OCI-LY7 (cell line): ENCODE results near the gene STPG1. TPM values are rescaled to one million over a fixed set of nuclear protein-coding genes. Genes with fewer than 3 reads are reported as not detected.
A peak's percentile ranks its signal among the peaks of the same experiment; 100 is the strongest.

Experiments used
- BruUV-seq: library from RNA; stranded (reverse); fragments of 400-500 nt; replicated peaks from 2 replicates; lab custom pipeline; 2021; lab: Mats Ljungman, UMichigan
- CTCF ChIA-PET: fragments of 300-600 bp; sonication (Branson Sonifier 250); formaldehyde crosslinking; loops from one replicate; lab custom pipeline; 2022; ENCODE audit warnings: antibody characterized with exemption; ENCODE audit not compliant: unreplicated experiment; lab: Charles Lee
- POLR2A ChIA-PET: fragments of 300-600 bp; sonication (Branson Sonifier 250); formaldehyde crosslinking; loops from one replicate; lab custom pipeline; 2022; ENCODE audit warnings: antibody characterized with exemption; lab: Charles Lee
- DNase-seq: peaks from one replicate; pipeline ENCODE4 v3.0.0-alpha.2; 2015; ENCODE audit warnings: low spot score
- H2AFZ ChIP-seq: fragments of 200-600 bp; sonication (generic), shearing (Covaris generic); 2 replicates; pipeline ENCODE4 v1.6.1; 2014; ENCODE audit warnings: mild to moderate bottlenecking, antibody characterized with exemption, low read length, moderate library complexity
- H3K27ac ChIP-seq: fragments of 200-600 bp; sonication (generic); 2 replicates; pipeline ENCODE4 v1.5.1; 2014; ENCODE audit warnings: mixed run types, low read depth, mild to moderate bottlenecking, moderate library complexity, low read length, inconsistent platforms; ENCODE audit not compliant: poor library complexity, severe bottlenecking
- H3K36me3 ChIP-seq: fragments of 200-600 bp; sonication (generic); 2 replicates; pipeline ENCODE4 v1.6.1; 2014; ENCODE audit warnings: mild to moderate bottlenecking, antibody characterized with exemption, low read length, moderate library complexity, mixed read lengths; ENCODE audit not compliant: insufficient read depth
- H3K4me1 ChIP-seq: fragments of 200-600 bp; sonication (generic); 2 replicates; pipeline ENCODE4 v1.5.1; 2014; ENCODE audit warnings: mild to moderate bottlenecking, low read length; ENCODE audit not compliant: insufficient read depth, poor library complexity, severe bottlenecking
- H3K4me2 ChIP-seq: fragments of 200-600 bp; sonication (generic); 2 replicates; pipeline ENCODE4 v1.6.1; 2014; ENCODE audit warnings: mild to moderate bottlenecking, low read length
- H3K4me3 ChIP-seq: fragments of 200-600 bp; sonication (generic); 2 replicates; pipeline ENCODE4 v1.5.1; 2014; ENCODE audit warnings: mild to moderate bottlenecking, low read depth, low read length; ENCODE audit not compliant: poor library complexity, severe bottlenecking
- H3K79me2 ChIP-seq: fragments of 200-600 bp; sonication (generic); 2 replicates; pipeline ENCODE4 v1.6.1; 2016; ENCODE audit warnings: low read depth, mild to moderate bottlenecking, low read length, moderate library complexity, mixed read lengths; ENCODE audit not compliant: insufficient read depth
- H3K9me2 ChIP-seq: fragments of 200-600 bp; sonication (generic); 2 replicates; pipeline ENCODE4 v1.6.1; 2016; ENCODE audit warnings: mild to moderate bottlenecking, low read length, mixed read lengths; ENCODE audit not compliant: insufficient read depth
- H3K9me3 ChIP-seq: fragments of 200-600 bp; sonication (generic); 2 replicates; pipeline ENCODE4 v1.6.1; 2014; ENCODE audit warnings: mild to moderate bottlenecking, mixed run types, low read length, mixed read lengths
- H4K20me1 ChIP-seq: fragments of 200-600 bp; sonication (generic); 2 replicates; pipeline ENCODE4 v1.6.1; 2014; ENCODE audit warnings: mild to moderate bottlenecking, antibody characterized with exemption, low read length, moderate library complexity, mixed read lengths; ENCODE audit not compliant: insufficient read depth
- EZH2phosphoT487 ChIP-seq: fragments of 200-600 bp; sonication (generic); IDR thresholded peaks from 2 replicates; pipeline ENCODE4 v1.6.1; 2018; ENCODE audit warnings: low read depth, borderline replicate concordance, mild to moderate bottlenecking, mixed run types, antibody characterized with exemption, low read length, moderate library complexity, mixed read lengths
- intact Hi-C: fragments of 100-400 bp; cut with micrococcal nuclease; formaldehyde crosslinking; loops from one replicate; pipeline ENCODE4 v1.10.0; 2022; ENCODE audit not compliant: unreplicated experiment
- total RNA-seq, 2 experiments: library from RNA; depleted of rRNA in 1 of 2; stranded (reverse); fragments of >200 nt in 1 of 2; shearing (Covaris generic) in 1 of 2; gene quantifications; 2 replicates each; pipeline ENCODE4 v1.2.3, GENCODE V29; 2014 to 2022
- TF ChIP-seq, protein P1 (sequence below): fragments of 200-600 bp; sonication (generic); conservative IDR thresholded peaks from 2 replicates; pipeline ENCODE4 v1.5.1; 2014; ENCODE audit warnings: mild to moderate bottlenecking, antibody characterized with exemption, low read length, moderate library complexity, mixed read lengths

STPG1 gene
- total RNA-seq, 2 experiments from 2014 or later, result 5.1 to 9.6 TPM

DNA sequence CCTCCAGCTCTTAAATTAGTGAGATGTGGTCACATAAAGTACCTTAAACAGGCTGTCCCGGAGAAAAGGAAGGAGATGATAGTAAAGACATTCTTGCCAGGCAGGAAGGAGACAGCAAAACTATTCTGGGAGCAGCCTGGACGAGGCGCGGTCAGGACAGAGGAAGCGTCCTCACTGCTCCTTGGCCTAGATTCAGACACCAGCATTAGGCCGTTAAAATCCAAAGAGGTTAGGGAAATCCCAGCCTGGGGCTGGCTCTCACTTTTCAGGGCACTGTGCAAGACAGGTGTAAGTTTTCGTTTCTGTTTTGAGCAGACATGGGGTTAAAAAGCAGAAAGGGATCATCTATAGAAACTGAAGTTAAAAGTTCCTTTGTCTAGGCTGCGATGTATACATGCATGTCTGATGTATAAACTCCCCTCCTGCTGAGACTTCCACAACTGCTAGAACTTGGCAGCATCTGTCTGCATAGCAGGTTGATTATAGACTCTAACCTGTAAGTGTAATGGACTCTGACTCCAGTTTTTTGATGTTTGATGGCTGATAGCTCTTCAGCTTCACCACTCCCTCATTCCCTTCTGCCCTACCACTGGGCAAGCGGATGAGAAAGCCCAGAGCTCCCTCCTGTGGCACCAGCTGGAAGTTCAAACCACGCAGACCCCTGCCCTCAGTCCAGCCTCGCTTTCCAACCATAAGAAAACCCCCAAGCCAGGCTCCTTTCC lies 21.5 kb downstream of the STPG1 start:
- H3K4me1 ChIP-seq, result peaks cover 44% of the 10 kb centered on the region
- ChIA-PET POLR2A (interaction anchor here (0.6 to 4.3 kb wide), 8 partner anchors 18 to 204 kb away, joined by 3 to 45 read pairs (median 8); partner anchors contain the start of gene STPG1), CTCF (interaction anchor here (0.7 to 4.3 kb wide), 13 partner anchors 19 to 322 kb away, joined by 3 to 37 read pairs (median 4); no protein-coding TSS in a partner anchor)
- H3K79me2 ChIP-seq, result no peaks in the 10 kb centered on the region
- H3K27ac ChIP-seq, result peak overlapping the region; percentile 88
- no peaks in the 10 kb centered on the region for H3K9me2 ChIP-seq
- H4K20me1 ChIP-seq, result no peaks in the 10 kb centered on the region
- DNase-seq, result peak; percentile 89
- H2AFZ ChIP-seq, result peak overlapping the region; percentile 93
- no peaks in the 10 kb centered on the region for H3K36me3 ChIP-seq
- BruUV-seq, result no TSS peak
- H3K4me3 ChIP-seq, result peak overlapping the region; percentile 58
- peaks cover 7% of the 10 kb centered on the region; the same call in 1 of the 2 replicates for H3K9me3 ChIP-seq
- peak overlapping the region; percentile 86 for H3K4me2 ChIP-seq
- TF ChIP-seq EZH2phosphoT487, result no peak
- TF ChIP-seq, protein P1, sequence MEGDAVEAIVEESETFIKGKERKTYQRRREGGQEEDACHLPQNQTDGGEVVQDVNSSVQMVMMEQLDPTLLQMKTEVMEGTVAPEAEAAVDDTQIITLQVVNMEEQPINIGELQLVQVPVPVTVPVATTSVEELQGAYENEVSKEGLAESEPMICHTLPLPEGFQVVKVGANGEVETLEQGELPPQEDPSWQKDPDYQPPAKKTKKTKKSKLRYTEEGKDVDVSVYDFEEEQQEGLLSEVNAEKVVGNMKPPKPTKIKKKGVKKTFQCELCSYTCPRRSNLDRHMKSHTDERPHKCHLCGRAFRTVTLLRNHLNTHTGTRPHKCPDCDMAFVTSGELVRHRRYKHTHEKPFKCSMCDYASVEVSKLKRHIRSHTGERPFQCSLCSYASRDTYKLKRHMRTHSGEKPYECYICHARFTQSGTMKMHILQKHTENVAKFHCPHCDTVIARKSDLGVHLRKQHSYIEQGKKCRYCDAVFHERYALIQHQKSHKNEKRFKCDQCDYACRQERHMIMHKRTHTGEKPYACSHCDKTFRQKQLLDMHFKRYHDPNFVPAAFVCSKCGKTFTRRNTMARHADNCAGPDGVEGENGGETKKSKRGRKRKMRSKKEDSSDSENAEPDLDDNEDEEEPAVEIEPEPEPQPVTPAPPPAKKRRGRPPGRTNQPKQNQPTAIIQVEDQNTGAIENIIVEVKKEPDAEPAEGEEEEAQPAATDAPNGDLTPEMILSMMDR, result peak; percentile 92
- intact Hi-C loops, result loop anchor here (1.0 kb wide), 5 partner anchors 193 to 321 kb away; no protein-coding TSS in a partner anchor

DNA sequence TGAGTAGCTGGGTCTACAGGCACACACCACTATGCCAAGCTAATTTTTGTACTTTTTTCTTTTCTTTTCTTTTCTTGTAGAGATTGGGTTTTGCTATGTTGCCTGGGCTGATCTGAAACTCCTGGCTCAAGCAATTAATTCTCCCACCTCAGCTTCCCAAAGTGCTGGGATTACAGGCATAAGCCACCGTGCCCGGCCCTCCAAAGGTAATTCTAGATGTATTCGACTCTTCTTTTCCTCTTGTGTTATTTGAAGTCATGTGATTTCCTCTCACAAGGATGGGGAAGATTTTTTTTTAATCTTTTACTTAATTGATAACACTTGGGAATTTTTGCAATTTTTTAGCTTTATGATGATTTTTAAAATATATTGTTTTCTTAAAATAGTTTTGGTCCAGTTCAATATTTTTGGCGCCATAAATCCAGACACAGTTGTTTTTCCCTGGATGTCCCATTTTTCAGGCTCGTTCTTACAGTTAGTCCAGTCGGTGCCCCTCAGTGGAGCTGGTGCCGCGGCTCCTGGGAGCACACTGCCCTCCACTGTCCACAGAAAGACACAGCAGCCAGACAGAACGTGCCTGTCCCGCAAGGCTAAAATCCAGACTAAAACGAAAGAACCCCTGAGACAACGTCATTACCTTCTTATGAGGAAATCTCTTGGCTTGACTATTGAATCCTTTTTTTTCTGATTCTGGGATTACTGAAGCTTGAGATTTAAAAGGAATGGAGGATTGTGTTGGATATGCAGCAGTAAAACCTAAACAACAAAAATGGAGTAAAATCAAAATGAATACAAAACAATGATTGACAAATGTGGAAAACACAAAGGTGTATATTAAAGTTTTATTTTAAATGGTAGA lies 22.4 kb downstream of the STPG1 start:
- peak; percentile 89 for DNase-seq
- H3K36me3 ChIP-seq, result no peaks in the 10 kb centered on the region
- BruUV-seq, result TSS peak; percentile 46
- H4K20me1 ChIP-seq, result no peaks in the 10 kb centered on the region
- intact Hi-C loops, result loop anchor here (1.0 kb wide), 2 partner anchors 192 to 241 kb away; no protein-coding TSS in a partner anchor
- H3K9me3 ChIP-seq, result no peaks in the 10 kb centered on the region
- peak overlapping the region; percentile 58 for H3K4me3 ChIP-seq
- H2AFZ ChIP-seq, result peak overlapping the region; percentile 93
- H3K79me2 ChIP-seq, result no peaks in the 10 kb centered on the region
- no peaks in the 10 kb centered on the region for H3K9me2 ChIP-seq
- peak overlapping the region; percentile 86 for H3K4me2 ChIP-seq
- TF ChIP-seq, protein P1, result peak; percentile 100
- no peak for TF ChIP-seq EZH2phosphoT487
- H3K27ac ChIP-seq, result peak overlapping the region; percentile 88
- POLR2A ChIA-PET, result interaction anchor here (0.6 to 4.3 kb wide), 7 partner anchors 18 to 203 kb away, joined by 3 to 45 read pairs (median 7); no protein-coding TSS in a partner anchor
- CTCF ChIA-PET, result interaction anchor here (0.6 to 4.3 kb wide), 9 partner anchors 186 to 257 kb away, joined by 3 to 37 read pairs (median 4); no protein-coding TSS in a partner anchor
- peaks cover 49% of the 10 kb centered on the region for H3K4me1 ChIP-seq
